Body of pancreas (tissue), 4 donors: ENCODE data around the gene PRX. TPM values are rescaled to one million over a fixed set of nuclear protein-coding genes. Genes with fewer than 3 reads are reported as not detected.
"Not testable (repeated sequence)": the region's sequence is repeated elsewhere in the genome, so short reads cannot be mapped to it uniquely, and the experiment has no call there.

Experiments
- ATAC-seq: fragments of 150-250 bp; one replicate; pipeline ENCODE4 v1.9.1; 2016
- DNase-seq, 4 donors: peaks; one replicate each; pipeline ENCODE4 v3.0.0-alpha.2; 2019
- H3K27ac ChIP-seq, 4 donors: fragments of 200-600 bp; sonication (generic); 1 replicate in 3 of 4; 2 replicates in 1 of 4; pipeline versions ENCODE4 v1.5.1 to v1.6.1; 2016 to 2019; ENCODE audit warnings: mild to moderate bottlenecking in 1 of 4, mixed read lengths in 1 of 4, moderate library complexity in 1 of 4
- H3K27me3 ChIP-seq, 2 donors: fragments of 200-600 bp; sonication (generic); one replicate each; pipeline ENCODE4 v1.6.0; 2016; ENCODE audit warnings: mild to moderate bottlenecking in 1 of 2
- H3K36me3 ChIP-seq, 2 donors: fragments of 200-600 bp; sonication (generic); replicated peaks in 1 of 2; 2 replicates each; pipeline ENCODE4 v1.5.1; 2016; ENCODE audit warnings: low read depth in 2 of 2; ENCODE audit not compliant: insufficient read depth in 1 of 2
- H3K4me1 ChIP-seq: fragments of 200-600 bp; sonication (generic); one replicate; pipeline ENCODE4 v1.6.0; 2016
- H3K4me3 ChIP-seq, 2 donors: fragments of 200-600 bp; sonication (generic); 1 replicate in 1 of 2; 2 replicates in 1 of 2; pipeline ENCODE4 v1.5.1; 2016 to 2019
- H3K9me3 ChIP-seq, 3 donors: fragments of 200-600 bp; sonication (generic); 1 replicate in 2 of 3; 2 replicates in 1 of 3; pipeline ENCODE4 v1.5.1; 2016
- CTCF ChIP-seq, 7 experiments: fragments of 450-650 bp in 4 of 7; fragments of 200-600 bp in 3 of 7; sonication (generic) in 3 of 7; IDR thresholded peaks; one replicate each; pipeline ENCODE4 v1.5.1; 2016 to 2019; ENCODE audit warnings: antibody characterized with exemption in 7 of 7
- POLR2A ChIP-seq, 3 donors: fragments of 450-650 bp; IDR thresholded peaks; one replicate each; pipeline ENCODE4 v1.6.1; 2016; ENCODE audit warnings: antibody characterized with exemption in 3 of 3, mild to moderate bottlenecking in 2 of 3
- WGBS, 2 donors: methylation state at CpG; one replicate each; pipeline ENCODE4 v1.1.5; 2017; 5-methylcytosine and 5-hydroxymethylcytosine counted together
- intact Hi-C: fragments of 100-400 bp; cut with DNase I; formaldehyde crosslinking; loops from one replicate; pipeline ENCODE4 v1.15.1; 2023
- total RNA-seq, 2 donors: library from RNA; depleted of rRNA; stranded (reverse); fragments of >200 nt; gene quantifications; one replicate each; pipeline ENCODE4 v1.1.0, GENCODE V29; 2016

Gene PRX
- total RNA-seq, 2 donors from 2014 or later = 5.7 to 14.8 TPM

DNA sequence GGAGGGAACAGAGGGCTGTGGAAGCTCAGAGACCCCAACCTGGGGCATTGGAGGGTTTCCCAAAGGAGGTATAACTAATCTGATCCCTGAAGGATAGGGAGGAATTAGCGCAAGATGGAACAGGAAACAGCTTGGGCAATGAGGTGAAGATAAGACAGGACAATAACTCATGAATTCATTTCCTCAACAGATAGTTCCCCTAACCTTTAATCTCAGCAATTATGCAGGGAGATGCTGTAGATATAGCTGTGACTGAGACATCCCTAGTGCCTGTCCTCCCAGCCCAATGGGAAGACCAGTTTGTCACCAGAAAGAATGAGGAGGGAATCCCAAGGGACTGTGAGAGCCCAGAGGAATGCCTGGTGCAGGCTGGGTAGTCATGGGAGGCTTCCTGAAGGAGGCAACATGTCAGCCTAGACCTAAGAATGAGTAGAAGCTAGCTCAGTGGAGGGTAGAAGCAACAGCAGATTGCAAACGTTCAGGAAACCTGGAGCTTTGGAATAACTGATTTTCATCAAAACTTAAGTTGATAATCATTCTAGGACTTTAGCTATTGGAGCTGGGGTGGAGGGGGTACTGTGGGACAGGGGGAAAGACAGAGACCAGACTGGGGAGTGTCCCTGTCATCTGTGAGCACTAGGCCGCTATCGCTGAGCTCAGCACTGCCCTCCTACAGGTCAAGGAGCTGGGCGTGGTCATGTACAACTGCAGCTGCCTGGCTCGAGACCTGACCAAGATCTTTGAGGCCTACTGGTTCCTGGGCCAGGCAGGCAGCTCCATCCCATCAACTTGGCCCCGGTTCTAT, 42.0 kb downstream of the PRX start:
- intact Hi-C loops = no loop called here
- peaks cover 0 to 19% of the 10 kb centered on the region in 2 donors for H3K36me3 ChIP-seq
- no peak for DNase-seq

DNA sequence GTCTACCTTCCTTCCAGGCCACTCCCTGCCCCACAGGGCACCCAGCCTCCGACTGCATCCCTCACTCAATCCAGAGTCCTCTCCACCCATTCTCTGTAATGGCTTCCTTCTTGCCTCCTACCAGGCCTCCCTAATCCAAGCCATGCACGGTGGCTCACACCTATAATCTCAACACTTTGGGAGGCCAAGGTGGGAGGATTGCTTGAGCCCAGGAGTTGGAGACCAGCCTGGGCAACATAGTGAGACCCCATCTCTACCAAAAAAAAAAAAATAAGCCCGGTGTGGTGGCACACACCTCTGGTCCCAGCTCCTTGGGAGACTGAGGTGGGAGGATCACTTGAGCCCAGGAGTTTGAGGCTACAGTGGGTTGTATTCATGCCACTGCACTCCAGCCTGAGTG, 42.9 kb downstream of the PRX start:
- DNase-seq, H3K4me1 ChIP-seq, H3K27ac ChIP-seq, H3K4me3 ChIP-seq, H3K9me3 ChIP-seq, H3K27me3 ChIP-seq, ATAC-seq, intact Hi-C loops: not testable (repeated sequence)
- WGBS, 2 donors = 93 to 94% methylated on average over 3 of the region's 3 CpGs
- peaks cover 0 to 19% of the 10 kb centered on the region in 2 donors for H3K36me3 ChIP-seq

More for the DNA sequence above, 42.0 kb downstream of the PRX start:
- no peaks in the 10 kb centered on the region for H3K27me3 ChIP-seq
- no peak for TF ChIP-seq CTCF (IDR thresholded peaks at IDR 0.05)
- TF ChIP-seq POLR2A (IDR thresholded peaks at IDR 0.05) = no peak
- no peaks in the 10 kb centered on the region for H3K9me3 ChIP-seq
- H3K27ac ChIP-seq = no peak overlapping the region
- ATAC-seq = no peak
- no peak overlapping the region for H3K4me3 ChIP-seq
- 79 to 83% methylated on average over 5 to 7 of the region's 7 CpGs for WGBS, 2 donors
- H3K4me1 ChIP-seq = no peaks in the 10 kb centered on the region

DNA sequence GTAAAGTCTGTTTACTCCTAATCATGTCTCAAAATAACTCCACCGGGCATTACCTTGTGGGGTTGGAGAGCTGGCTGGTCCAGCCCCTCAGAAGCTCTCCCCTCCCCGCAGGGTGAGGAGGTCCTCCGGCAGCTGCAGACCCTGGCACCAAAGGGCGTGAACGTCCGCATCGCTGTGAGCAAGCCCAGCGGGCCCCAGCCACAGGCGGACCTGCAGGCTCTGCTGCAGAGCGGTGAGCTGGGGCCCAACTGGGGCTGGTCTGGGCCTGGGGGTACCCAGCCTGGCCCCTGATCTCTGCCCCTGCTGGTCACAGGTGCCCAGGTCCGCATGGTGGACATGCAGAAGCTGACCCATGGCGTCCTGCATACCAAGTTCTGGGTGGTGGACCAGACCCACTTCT, 43.4 kb downstream of the PRX start:
- 86 to 91% methylated on average over 6 to 12 of the region's 12 CpGs for WGBS, 2 donors
- intact Hi-C loops = no loop called here
- DNase-seq (no peak), ATAC-seq (no peak)
- no peaks in the 10 kb centered on the region for H3K9me3 ChIP-seq
- H3K36me3 ChIP-seq = peaks cover 0 to 19% of the 10 kb centered on the region in 2 donors
- TF ChIP-seq CTCF (IDR thresholded peaks at IDR 0.05) = no peak
- TF ChIP-seq POLR2A (IDR thresholded peaks at IDR 0.05) = no peak
- H3K27ac ChIP-seq = no peak overlapping the region
- no peak overlapping the region for H3K4me3 ChIP-seq
- H3K27me3 ChIP-seq = no peaks in the 10 kb centered on the region
- no peaks in the 10 kb centered on the region for H3K4me1 ChIP-seq

DNA sequence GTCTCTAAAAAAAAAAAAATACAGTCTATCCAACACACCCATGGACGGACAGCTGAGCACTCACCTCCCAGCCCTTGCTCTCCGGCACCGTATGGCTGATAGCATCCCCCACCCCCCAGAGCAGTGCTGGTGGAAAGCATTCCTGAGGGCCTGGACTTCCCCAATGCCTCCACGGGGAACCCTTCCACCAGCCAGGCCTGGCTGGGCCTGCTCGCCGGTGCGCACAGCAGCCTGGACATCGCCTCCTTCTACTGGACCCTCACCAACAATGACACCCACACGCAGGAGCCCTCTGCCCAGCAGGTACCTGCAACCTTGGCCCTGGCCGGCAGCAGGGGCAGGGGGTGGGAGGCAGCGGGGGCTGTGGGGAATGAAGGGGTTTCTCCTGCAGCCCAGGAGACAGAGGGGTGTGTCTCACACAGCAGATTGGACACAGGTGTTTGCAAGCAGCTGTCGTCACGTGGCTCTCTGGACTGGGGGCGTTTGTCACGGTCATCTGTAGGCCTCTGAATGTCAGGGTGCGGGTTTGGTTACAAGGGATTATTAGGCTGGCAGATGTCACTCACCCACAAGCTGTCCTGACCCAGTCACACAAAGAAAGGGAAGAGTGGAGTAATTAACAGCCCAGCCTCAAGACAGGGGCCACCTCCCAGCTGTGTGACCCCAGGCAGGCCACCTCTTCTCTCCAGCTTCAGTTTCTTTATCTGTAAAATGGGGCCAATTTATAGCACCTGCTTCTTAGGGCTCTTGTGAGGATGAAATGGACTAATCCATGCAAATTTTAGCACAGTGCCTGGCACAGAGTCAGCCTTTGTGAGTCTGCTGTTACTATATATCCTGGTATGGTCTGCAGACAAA, 45.4 kb downstream of the PRX start:
- WGBS, 2 donors = 79 to 92% methylated on average over 8 to 13 of the region's 16 CpGs
- Histone ChIP-seq H3K4me3 (no peak overlapping the region), H3K27ac (no peak overlapping the region), H3K36me3 (peaks cover 0 to 10% of the 10 kb centered on the region in 2 donors), H3K27me3 (no peaks in the 10 kb centered on the region), H3K9me3 (no peaks in the 10 kb centered on the region), H3K4me1 (no peaks in the 10 kb centered on the region)
- ATAC-seq = no peak
- TF ChIP-seq CTCF (IDR thresholded peaks at IDR 0.05) = no peak
- TF ChIP-seq POLR2A (IDR thresholded peaks at IDR 0.05) = no peak
- intact Hi-C loops = no loop called here
- no peak for DNase-seq
